Brain microvascular endothelial cell (primary cell): ENCODE data around the gene CPN1.

ENCODE experiments used
- DNase-seq: peaks from one replicate; pipeline ENCODE4 v3.0.0-alpha.2; 2020
- H3K27ac ChIP-seq: fragments of 250-450 bp; sonication (Bioruptor Pico); 2 replicates; pipeline ENCODE4 v1.5.1; 2020; ENCODE audit warnings: mild to moderate bottlenecking, moderate library complexity
- H3K27me3 ChIP-seq: fragments of 250-450 bp; sonication (Bioruptor Pico); replicated peaks from 2 replicates; pipeline ENCODE4 v1.5.1; 2020; ENCODE audit warnings: mild to moderate bottlenecking
- H3K36me3 ChIP-seq: fragments of 250-450 bp; sonication (Bioruptor Pico); replicated peaks from 2 replicates; pipeline ENCODE4 v1.5.1; 2020; ENCODE audit warnings: mild to moderate bottlenecking
- H3K4me3 ChIP-seq: 2 replicates; pipeline ENCODE4 v1.5.1; 2011; ENCODE audit warnings: low read depth, mild to moderate bottlenecking, control low read depth, low read length, moderate library complexity
- in situ Hi-C: cut with HindIII; loops from 2 replicates; pipeline ENCODE4 v1.10.0; 2017; ENCODE audit warnings: low sequenced_read_pairs, low pct_ligation_motif_present
- TF ChIP-seq, protein P1 (sequence below): IDR thresholded peaks from 2 replicates; pipeline ENCODE4 v1.5.1; 2011; ENCODE audit warnings: low read depth, mild to moderate bottlenecking, moderate library complexity, low read length, control low read depth, inconsistent platforms; ENCODE audit errors: missing control alignments

CPN1 gene

DNA sequence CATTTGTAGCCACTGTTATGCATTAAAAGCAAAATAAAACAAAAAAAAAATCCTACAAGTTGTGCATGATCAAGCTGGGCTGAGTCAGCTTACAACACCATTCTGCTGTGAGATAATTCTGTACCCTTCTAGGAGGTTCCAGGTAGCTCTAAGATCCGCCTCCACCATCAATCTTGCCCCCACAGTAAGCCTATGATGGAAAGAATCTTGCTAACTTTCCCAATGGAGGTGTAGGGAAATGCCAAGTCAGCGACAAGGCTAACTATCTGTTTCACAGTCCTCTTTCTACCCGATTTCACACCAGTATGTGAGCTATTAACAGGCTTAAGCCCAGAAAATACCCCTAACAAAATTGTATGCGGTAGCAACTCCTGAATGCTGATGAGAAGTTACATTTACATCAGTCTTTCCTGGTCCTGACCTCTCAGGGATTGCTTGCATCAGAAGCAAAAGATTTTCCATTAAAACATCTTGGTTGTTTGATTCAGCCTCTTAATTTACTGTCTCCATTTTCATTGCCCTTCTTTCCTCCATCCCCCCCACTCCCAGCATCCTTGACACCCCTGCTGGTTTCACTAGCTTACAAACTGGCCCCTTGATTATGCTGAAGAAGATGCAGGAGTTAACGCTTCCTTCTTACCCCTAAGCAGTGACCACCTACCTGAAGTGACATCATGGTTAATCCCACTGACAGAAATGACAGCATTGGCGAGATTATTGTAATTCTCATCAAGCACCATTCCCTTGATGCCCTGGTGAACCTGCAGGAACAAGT lies 27.8 kb downstream of the CPN1 start:
- in situ Hi-C loops = no loop called here
- Histone ChIP-seq H3K27ac (no peak overlapping the region), H3K36me3 (no peaks in the 10 kb centered on the region), H3K27me3 (no peaks in the 10 kb centered on the region), H3K4me3 (no peak overlapping the region)
- TF ChIP-seq, protein P1, sequence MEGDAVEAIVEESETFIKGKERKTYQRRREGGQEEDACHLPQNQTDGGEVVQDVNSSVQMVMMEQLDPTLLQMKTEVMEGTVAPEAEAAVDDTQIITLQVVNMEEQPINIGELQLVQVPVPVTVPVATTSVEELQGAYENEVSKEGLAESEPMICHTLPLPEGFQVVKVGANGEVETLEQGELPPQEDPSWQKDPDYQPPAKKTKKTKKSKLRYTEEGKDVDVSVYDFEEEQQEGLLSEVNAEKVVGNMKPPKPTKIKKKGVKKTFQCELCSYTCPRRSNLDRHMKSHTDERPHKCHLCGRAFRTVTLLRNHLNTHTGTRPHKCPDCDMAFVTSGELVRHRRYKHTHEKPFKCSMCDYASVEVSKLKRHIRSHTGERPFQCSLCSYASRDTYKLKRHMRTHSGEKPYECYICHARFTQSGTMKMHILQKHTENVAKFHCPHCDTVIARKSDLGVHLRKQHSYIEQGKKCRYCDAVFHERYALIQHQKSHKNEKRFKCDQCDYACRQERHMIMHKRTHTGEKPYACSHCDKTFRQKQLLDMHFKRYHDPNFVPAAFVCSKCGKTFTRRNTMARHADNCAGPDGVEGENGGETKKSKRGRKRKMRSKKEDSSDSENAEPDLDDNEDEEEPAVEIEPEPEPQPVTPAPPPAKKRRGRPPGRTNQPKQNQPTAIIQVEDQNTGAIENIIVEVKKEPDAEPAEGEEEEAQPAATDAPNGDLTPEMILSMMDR = no peak
- DNase-seq = no peak

DNA sequence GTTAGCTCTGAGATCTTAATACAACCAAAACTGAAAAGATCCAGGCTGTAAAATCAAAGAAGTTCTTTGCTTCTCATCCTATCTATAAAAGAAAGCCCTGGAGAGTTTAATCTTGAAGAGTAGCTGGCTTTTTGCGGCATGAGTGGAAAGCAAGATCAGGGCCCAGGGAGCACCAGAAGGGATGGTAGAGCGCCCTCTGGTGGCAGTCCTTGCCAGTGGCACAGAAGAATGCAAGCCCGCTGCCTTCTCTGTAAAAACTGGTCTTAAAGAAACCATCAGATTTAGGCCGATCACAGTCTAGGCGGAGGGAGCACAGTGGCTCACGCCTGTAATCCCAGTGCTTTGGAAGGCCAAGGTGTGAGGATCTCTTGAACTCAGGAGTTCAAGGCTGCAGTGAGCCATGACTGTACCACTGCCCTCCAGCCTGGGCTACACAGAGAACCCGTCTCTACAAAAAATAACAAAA lies 35.6 kb downstream of the CPN1 start:
- TF ChIP-seq, protein P1 = peak; percentile 97
- H3K4me3 ChIP-seq = no peak overlapping the region
- no peak overlapping the region for H3K27ac ChIP-seq
- no peaks in the 10 kb centered on the region for H3K36me3 ChIP-seq
- DNase-seq = peak; percentile 87
- in situ Hi-C loops = no loop called here
- no peaks in the 10 kb centered on the region for H3K27me3 ChIP-seq

DNA sequence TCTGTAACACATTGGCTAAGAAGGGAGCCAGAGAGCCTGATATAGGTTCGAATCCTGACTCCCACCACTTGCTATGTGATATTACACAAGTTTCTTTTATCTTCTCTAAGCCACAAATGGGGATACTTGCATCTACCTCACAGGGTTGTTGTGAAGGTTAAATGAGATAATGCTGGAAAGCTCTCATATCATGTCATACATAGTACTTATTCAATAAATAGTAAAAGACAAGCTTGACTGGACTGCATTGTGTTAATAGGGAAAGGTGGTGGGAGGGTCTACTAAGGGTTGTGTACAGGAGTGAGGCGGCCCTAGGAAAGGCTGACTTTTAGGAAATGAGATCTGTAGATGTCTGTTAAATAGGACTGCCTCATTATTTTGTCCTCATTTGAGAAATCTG lies 36.1 kb downstream of the CPN1 start:
- no peak for DNase-seq
- H3K27me3 ChIP-seq = no peaks in the 10 kb centered on the region
- no peak overlapping the region for H3K4me3 ChIP-seq
- TF ChIP-seq, protein P1 = no peak
- no peak overlapping the region for H3K27ac ChIP-seq
- in situ Hi-C loops = no loop called here
- H3K36me3 ChIP-seq = no peaks in the 10 kb centered on the region

DNA sequence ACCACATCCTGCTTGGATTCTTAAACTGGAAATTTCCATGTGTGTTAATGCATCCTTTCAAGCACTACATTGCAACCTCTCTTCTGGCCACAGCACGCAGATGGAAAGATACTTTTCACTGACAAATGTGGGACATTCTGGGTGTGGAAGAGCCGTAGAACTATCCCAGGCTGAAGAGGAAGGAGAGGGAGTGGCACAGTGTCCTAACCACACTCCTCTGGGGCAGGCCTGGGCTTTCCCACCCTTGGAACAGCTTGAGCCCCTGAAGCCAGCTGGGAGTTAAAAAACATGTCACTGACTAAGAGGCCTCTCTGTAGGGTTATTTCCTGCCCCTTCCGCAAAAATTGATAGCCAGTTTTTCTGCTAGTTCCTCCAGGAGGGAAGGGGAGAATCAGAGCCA lies 37.9 kb downstream of the CPN1 start:
- Histone ChIP-seq H3K4me3 (no peak overlapping the region), H3K27me3 (no peaks in the 10 kb centered on the region), H3K36me3 (no peaks in the 10 kb centered on the region), H3K27ac (peak overlapping the region; percentile 74)
- in situ Hi-C loops = no loop called here
- DNase-seq = peak; percentile 45
- TF ChIP-seq, protein P1 = no peak

DNA sequence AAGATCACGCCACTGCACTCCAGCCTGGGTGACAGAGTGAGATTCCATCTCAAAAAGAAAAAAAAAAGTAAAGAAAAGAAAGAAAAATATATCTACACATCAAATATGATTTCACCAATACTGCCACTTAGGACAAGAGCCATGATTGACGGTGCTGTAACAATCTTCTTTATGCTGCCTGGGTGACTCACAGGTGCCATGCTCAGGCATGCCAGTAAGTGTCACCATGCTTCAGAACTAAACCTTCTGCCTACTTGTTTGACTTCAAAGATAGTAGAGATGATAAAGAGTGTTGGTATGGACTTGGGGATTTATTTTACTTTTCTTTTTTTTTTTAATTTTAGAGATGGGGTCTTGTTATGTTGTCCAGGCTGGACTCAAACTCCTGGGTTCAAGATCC lies 38.3 kb downstream of the CPN1 start:
- Histone ChIP-seq H3K36me3 (no peaks in the 10 kb centered on the region), H3K27me3 (no peaks in the 10 kb centered on the region), H3K4me3 (no peak overlapping the region), H3K27ac (peak overlapping the region; percentile 74)
- in situ Hi-C loops = no loop called here
- TF ChIP-seq, protein P1 = no peak
- DNase-seq = no peak
